Measurements from ENCODE around the gene EPN3. TPM values are rescaled to one million over a fixed set of nuclear protein-coding genes. Genes with fewer than 3 reads are reported as not detected.

The EPN3 gene
- total and polyA plus RNA-seq, 8 donors, result 6.4 to 117 (median 45.1) TPM

GRCh38 chr17:50560185-50560824 lies 27.8 kb downstream of the EPN3 start, which contains the start of gene CACNA1G:
TSS of gene CACNA1G (plus strand) at chr17:50560715. CDS start at chr17:50561460, 745 bp downstream.
- Histone ChIP-seq H3K9me3 (no peaks in the 10 kb centered on the region), H3K27me3 (peaks cover 6 to 82% (median 63%) of the 10 kb centered on the region in 3 donors), H3K36me3 (peaks cover 3 to 10% (median 10%) of the 10 kb centered on the region in 4 donors), H3K27ac (peak within 1 kb of the TSS in 1 of 5 donors; percentile 34), H3K4me1 (peaks cover 46 to 70% (median 53%) of the 10 kb centered on the region in 4 donors), H3K4me3 (peak within 1 kb of the TSS; percentile 55 to 76 (median 58))
- TF ChIP-seq POLR2A (IDR thresholded peaks at IDR 0.05) (no peak), POLR2AphosphoS5 (IDR thresholded peaks at IDR 0.05) (no peak), EP300 (IDR thresholded peaks at IDR 0.05) (no peak), CTCF (IDR thresholded peaks at IDR 0.05) (no peak)
- WGBS, 5 donors, result 0 to 3% (median 1%) methylated on average over 24 to 56 of the region's 56 CpGs
- intact Hi-C loops (cut with DNase I; ENCODE audit: low total_unique reads), result no loop called here
- peak; percentile 88 to 97 for DNase-seq

- 0 to 4% (median 1%) methylated on average over 33 to 87 of the region's 88 CpGs for WGBS, 5 donors
- DNase-seq, result no peak
- peaks cover 6 to 90% (median 63%) of the 10 kb centered on the region in 3 donors for H3K27me3 ChIP-seq
- H3K36me3 ChIP-seq, result peaks cover 0 to 2% (median 1%) of the 10 kb centered on the region in 4 donors
- no peak for TF ChIP-seq POLR2AphosphoS5 (IDR thresholded peaks at IDR 0.05)
- TF ChIP-seq CTCF (IDR thresholded peaks at IDR 0.05), result no peak
- TF ChIP-seq POLR2A (IDR thresholded peaks at IDR 0.05), result no peak
- no peak for TF ChIP-seq EP300 (IDR thresholded peaks at IDR 0.05)
- H3K4me1 ChIP-seq, result peaks cover 49 to 77% (median 60%) of the 10 kb centered on the region in 4 donors
- no peaks in the 10 kb centered on the region for H3K9me3 ChIP-seq
- intact Hi-C loops (cut with DNase I; ENCODE audit: low total_unique reads), result no loop called here
- H3K27ac ChIP-seq, result peak overlapping the region in 1 of 5 donors; percentile 34
- H3K4me3 ChIP-seq, result peak overlapping the region; percentile 55 to 76 (median 58)
Observed at GRCh38 chr17:50560931-50561745, 28.6 kb downstream of the EPN3 start.

GRCh38 chr17:50561746-50562141 lies 29.2 kb downstream of the EPN3 start:
- Histone ChIP-seq H3K36me3 (no peaks in the 10 kb centered on the region), H3K27me3 (peaks cover 6 to 97% (median 63%) of the 10 kb centered on the region in 3 donors), H3K27ac (no peak overlapping the region), H3K4me3 (peak overlapping the region; percentile 55 to 76 (median 58)), H3K4me1 (peaks cover 49 to 75% (median 58%) of the 10 kb centered on the region in 4 donors), H3K9me3 (no peaks in the 10 kb centered on the region)
- intact Hi-C loops (cut with DNase I; ENCODE audit: low total_unique reads), result no loop called here
- DNase-seq, result no peak
- no peak for TF ChIP-seq POLR2A (IDR thresholded peaks at IDR 0.05)
- TF ChIP-seq CTCF (IDR thresholded peaks at IDR 0.05), result no peak
- TF ChIP-seq EP300 (IDR thresholded peaks at IDR 0.05), result no peak
- no peak for TF ChIP-seq POLR2AphosphoS5 (IDR thresholded peaks at IDR 0.05)
- 1 to 4% (median 2%) methylated on average over 15 to 27 of the region's 27 CpGs for WGBS, 5 donors
